Stimulated activated CD4-positive, alpha-beta T cell treated with anti-CD3 and anti-CD28 coated beads, Interleukin-15, amount 100 ng/mL, for 24 hours (primary cell): ENCODE data around the gene SRD5A3.

Source experiments
- DNase-seq: peaks from one replicate; pipeline ENCODE4 v3.0.0-alpha.2; 2020

The SRD5A3 gene

DNA sequence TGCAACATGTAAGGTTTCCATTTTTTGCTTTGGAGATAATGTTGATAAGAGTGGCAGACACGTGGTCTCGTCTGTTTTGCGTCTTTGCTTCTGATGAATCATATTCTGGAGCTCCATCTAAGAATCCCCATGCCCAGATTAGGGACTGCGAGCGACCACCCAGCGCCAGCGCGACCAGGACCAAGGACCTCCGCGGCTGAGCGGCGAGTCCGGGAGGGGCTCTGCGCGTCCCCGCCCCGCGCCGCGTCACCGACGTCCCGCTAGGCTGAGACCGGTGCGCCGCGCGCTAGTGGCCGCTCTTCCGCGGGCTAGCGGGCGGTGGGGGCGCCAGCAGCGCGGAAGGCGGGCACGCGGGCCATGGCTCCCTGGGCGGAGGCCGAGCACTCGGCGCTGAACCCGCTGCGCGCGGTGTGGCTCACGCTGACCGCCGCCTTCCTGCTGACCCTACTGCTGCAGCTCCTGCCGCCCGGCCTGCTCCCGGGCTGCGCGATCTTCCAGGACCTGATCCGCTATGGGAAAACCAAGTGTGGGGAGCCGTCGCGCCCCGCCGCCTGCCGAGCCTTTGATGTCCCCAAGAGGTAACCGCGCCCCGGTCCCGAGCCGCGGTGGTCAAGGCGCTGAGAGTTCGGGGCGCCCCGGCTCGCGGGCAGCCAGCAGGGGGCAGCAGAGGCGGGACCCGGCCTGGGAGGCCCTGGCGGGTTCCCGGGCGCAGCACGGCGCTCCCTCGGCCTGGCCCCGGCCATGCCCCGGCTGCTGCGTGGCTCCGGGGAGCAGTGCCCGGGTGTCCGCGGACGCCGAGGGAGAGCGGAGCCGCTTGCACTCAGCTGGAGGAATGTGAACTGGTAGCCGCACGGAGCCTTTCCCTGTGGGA is at the start of gene SRD5A3:
TSS of gene SRD5A3 (plus strand) at position 263 of the 871 bp plus-strand sequence. CDS start at position 358, 95 bp downstream.
- DNase-seq, result peak; percentile 90

- no peak for DNase-seq
Observed at GRCh38 chr4:55297346-55297745, 48.7 kb upstream of the SRD5A3 start.

DNA sequence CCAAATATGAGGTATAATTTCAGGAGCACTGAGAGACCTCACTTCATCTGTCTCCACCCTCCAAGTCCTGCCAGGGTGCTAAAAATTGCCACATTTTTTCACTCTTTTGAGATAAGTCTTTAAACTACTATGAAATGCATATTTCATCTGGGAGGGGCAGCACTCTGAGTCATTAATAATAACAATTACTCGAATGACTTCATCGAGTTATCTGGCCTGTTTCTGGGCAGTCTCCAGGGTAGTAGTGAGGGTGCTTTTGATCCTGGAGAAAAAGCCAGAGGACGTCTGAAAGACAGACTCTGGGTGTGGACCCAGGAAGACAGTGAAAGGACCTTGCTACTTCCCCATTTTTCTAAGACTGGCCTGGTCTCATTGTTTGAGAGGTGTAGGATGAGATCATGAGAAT is 42.3 kb upstream of the SRD5A3 start:
- no peak for DNase-seq

GRCh38 chr4:55304303-55304702 is 41.7 kb upstream of the SRD5A3 start:
- DNase-seq, result no peak

DNA sequence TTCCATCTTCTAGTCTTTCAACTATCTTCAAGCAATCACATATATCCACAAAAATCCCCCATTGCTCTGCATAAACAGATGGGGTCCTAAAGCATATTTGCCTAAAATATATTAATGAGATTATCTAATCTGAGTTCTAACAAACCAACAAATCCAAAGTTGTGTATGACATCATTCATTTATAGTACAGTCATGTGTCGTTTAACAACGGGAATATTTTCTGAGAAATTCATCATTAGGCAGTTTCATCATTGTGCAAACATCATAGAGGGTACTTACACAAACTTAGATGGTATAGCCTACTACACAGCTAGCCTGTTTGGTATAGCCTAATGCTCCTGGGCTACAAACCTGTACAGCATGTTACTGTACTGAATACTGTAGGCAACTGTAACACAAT is 38.0 kb upstream of the SRD5A3 start:
- DNase-seq, result no peak

DNA sequence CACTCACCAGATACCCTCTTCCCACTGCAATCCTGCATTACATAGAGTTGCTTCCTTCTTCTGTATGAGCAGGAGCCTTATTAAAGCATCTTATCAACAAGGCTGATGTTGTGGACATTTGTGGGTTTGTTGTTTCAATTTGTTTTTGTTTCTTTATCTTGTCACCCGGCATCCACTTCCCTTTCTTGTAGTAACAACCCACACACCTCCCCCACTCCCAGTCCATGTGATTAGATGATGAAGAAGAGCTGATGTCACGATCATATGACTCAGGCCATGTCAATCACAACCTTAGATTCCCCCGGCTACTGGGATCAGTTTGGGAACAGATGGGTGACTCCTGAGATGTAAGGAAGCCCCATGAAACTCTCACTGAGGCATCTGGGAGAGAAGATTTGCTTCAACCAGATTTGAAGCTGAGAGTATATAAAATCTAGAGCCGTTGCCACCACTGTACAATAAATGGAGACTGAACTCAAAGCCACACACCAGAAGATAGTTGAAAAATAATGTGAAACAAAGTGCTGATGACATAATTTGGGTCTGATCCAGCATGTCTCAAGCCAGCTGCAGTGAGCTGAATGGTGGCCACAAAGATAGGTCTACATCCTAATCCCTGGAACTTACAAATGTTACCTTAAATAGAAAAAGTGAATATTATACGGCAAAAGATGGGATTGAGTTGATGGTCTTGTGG is 34.1 kb upstream of the SRD5A3 start:
- no peak for DNase-seq

GRCh38 chr4:55312489-55313101 is 33.4 kb upstream of the SRD5A3 start:
- peak; percentile 40 for DNase-seq

- DNase-seq, result no peak
Observed at GRCh38 chr4:55314141-55314820, 31.8 kb upstream of the SRD5A3 start.

GRCh38 chr4:55318175-55319129 is 27.6 kb upstream of the SRD5A3 start:
- DNase-seq, result peak; percentile 30

DNA sequence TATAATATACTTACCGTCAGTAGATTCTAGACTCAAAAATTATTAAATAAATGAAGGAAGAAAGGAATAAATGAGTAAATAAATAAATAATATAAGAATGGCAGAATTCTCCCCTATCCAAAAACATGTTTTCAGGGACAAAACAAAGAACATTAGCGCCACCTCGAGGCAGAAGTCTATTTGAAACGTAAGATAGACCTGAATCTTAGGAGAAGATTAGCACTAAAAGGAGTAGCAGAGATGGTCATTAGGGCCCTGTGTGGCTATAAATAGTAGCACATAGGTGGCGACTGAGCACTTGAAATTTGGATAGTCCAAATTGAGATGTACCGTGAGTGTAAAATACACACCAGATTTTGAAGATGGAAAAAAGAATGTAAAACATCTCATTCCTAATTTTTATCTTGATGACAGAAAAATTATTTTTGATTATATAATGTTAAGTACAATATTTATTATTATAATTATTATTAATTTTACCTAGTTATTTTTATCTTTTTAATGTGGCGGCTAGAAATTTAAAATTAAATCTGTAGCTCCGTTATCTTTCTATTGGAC is 24.3 kb upstream of the SRD5A3 start:
- DNase-seq, result peak; percentile 85

DNA sequence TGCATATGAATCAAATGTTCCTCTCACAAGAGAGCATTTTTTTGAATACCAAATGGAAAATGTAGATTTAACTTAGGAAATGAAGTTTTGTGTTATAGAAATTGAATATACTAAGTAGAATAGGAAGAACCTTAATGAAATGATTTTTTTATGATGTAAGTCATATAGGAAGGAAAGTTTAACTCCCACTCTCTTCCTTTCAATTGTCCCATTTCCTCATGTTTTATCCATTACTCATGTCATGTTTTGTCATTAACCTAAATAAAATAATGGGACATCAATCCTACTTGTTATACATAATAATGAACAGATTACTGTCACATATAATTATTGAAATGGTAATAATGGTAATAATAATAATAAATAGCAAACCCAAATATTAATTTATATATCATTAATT is 22.7 kb upstream of the SRD5A3 start:
- DNase-seq, result no peak

DNA sequence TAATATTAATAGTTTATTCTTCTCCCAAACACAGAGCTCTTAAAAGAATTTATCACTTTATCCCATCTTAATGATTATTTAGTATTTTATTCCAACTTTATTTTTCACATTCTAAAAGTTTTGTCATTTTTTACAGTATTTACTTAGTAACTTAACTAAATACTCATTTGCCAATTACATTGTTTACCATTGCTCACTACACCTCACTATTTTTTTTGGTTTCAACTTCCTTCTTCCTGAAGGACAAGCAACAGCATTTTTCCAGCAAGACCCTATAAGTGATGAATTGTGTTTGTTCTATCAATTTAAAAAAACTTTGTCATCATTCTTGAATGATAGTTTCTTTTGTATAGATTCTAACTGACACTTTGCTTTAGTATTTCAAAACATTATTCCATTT is 19.4 kb upstream of the SRD5A3 start:
- DNase-seq, result no peak

DNA sequence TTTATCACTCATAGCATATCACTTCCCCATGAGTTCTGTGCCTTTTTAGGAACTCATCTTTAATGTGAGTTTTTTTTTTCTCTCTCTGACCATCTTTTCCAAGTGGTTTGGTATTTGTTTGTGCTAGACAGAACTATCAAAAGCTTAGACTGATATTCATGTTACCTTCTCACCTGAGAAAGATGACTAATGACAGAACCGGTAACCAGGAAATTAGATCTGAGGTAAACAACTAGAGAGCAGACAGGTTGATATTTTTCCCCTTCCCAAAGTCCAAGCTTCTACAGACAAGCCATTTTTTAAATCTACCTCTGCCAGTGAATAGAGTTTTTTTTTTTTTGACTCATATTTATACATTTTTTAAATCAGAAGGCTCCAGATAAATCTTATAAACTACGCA is 17.0 kb upstream of the SRD5A3 start:
- no peak for DNase-seq

- DNase-seq, result no peak
Observed at GRCh38 chr4:55330241-55330640, 15.8 kb upstream of the SRD5A3 start.

GRCh38 chr4:55336138-55337034 is 9.7 kb upstream of the SRD5A3 start:
- DNase-seq, result peak; percentile 41

GRCh38 chr4:55337944-55338343 is 8.1 kb upstream of the SRD5A3 start:
- no peak for DNase-seq

GRCh38 chr4:55338486-55338885 is 7.6 kb upstream of the SRD5A3 start:
- DNase-seq, result no peak

DNA sequence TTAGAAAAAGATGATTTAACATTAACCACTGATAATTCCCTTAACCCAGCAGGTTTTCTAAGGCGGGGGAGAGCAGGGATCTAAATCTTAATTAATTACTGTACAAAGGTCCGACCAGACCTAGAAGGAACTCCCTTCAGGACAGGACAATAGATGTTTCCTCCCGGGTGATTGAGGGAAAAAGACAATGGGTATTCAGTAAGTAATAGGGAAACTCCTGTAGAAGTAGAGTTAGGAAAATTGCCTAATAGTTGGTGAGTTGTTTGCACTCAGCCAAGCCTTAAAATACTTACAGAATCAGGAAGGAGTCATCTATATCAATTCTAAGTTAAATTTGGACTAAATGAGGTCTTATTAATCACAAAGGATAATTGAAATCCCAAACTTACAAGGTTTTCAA is 5.8 kb upstream of the SRD5A3 start:
- no peak for DNase-seq

DNA sequence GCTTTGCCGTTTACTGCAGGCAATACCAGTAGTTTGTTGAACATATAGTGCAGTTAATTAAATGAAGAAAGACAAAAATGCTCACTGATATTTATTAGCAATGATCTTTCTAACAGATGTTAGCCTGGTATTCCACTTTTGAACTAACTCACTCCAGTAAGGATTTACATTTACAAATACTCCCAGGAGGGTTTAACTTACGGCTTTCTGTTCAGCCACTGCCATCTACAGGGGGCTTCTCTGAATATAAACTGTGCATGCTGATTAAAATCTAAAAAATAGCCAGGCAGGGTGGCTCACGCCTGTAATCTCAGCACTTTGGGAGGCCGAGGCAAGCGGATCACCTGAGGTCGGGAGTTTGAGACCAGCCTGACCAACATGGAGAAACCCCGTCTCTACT is 2.2 kb upstream of the SRD5A3 start:
- DNase-seq, result no peak

DNA sequence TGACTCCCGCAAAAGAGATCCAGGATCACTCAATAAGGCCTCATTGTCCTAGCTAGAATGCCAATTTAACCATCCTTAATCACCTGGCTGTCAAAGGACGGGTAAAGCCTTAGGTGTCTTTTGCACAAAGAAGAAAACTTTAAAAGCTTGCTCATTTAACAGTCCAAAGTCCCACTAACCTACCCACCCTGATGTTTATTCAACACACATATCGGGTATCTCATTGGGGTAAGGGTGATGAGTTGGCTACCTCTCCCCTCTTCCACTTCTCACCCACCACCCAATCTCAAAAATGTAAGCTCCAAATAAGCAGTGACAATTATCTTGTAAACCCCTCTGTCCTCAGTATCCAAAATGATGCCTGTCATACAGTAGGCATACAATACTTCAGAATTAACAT is 988 bp upstream of the SRD5A3 start:
- no peak for DNase-seq

GRCh38 chr4:55346851-55347255 is 811 bp downstream of the SRD5A3 start:
- DNase-seq, result peak; percentile 23
